Colon (tissue), 2 donors: Measurements from ENCODE around the gene EIF2AK3.
"Not testable (repeated sequence)": the region's sequence is repeated elsewhere in the genome, so short reads cannot be mapped to it uniquely, and the experiment has no call there.

Experiments used
- FAIRE-seq: peaks from 2 replicates; lab custom pipeline; 2012; peaks lifted over from hg19 to GRCh38; lab: Jason Lieb, UNC
- donor health status: control.
- donor health status: control.

Gene EIF2AK3

GRCh38 chr2:88636026-88636425 lies 8.8 kb upstream of the EIF2AK3 start:
- no peak for FAIRE-seq

GRCh38 chr2:88632569-88632968 lies 5.3 kb upstream of the EIF2AK3 start:
- no peak for FAIRE-seq

- no peak for FAIRE-seq
These were observed 1.3 kb upstream of the EIF2AK3 start for GRCh38 chr2:88628571-88628939.

- no peak for FAIRE-seq
These were observed 749 bp upstream of the EIF2AK3 start for GRCh38 chr2:88627856-88628570.

GRCh38 chr2:88626171-88627054 lies 851 bp downstream of the EIF2AK3 start:
- no peak for FAIRE-seq

- FAIRE-seq, result no peak
These were observed 2.8 kb downstream of the EIF2AK3 start for GRCh38 chr2:88624477-88624876.

GRCh38 chr2:88623831-88624465 lies 3.3 kb downstream of the EIF2AK3 start:
- FAIRE-seq, result not testable (repeated sequence)

GRCh38 chr2:88622307-88622706 lies 5.0 kb downstream of the EIF2AK3 start:
- no peak for FAIRE-seq

GRCh38 chr2:88621432-88621831 lies 5.8 kb downstream of the EIF2AK3 start:
- no peak for FAIRE-seq

- FAIRE-seq, result no peak
These were observed 7.2 kb downstream of the EIF2AK3 start for GRCh38 chr2:88620015-88620414.

GRCh38 chr2:88615822-88616221 lies 11.4 kb downstream of the EIF2AK3 start:
- no peak for FAIRE-seq

GRCh38 chr2:88614497-88615157 lies 12.6 kb downstream of the EIF2AK3 start:
- no peak for FAIRE-seq

GRCh38 chr2:88613921-88614320 lies 13.3 kb downstream of the EIF2AK3 start:
- FAIRE-seq, result no peak

GRCh38 chr2:88608184-88608583 lies 19.1 kb downstream of the EIF2AK3 start:
- no peak for FAIRE-seq

- no peak for FAIRE-seq
These were observed 19.8 kb downstream of the EIF2AK3 start for GRCh38 chr2:88607416-88607815.

- FAIRE-seq, result no peak
These were observed 20.8 kb downstream of the EIF2AK3 start for GRCh38 chr2:88606371-88607030.

- no peak for FAIRE-seq
These were observed 24.1 kb downstream of the EIF2AK3 start for GRCh38 chr2:88603146-88603545.

GRCh38 chr2:88602022-88602421 lies 25.2 kb downstream of the EIF2AK3 start:
- no peak for FAIRE-seq

- no peak for FAIRE-seq
These were observed 26.0 kb downstream of the EIF2AK3 start for GRCh38 chr2:88601286-88601685.

- FAIRE-seq, result peak; percentile 96
These were observed 27.2 kb downstream of the EIF2AK3 start for GRCh38 chr2:88600038-88600465.

- peak; percentile 86 for FAIRE-seq
These were observed 27.7 kb downstream of the EIF2AK3 start for GRCh38 chr2:88599527-88599926.

- FAIRE-seq, result no peak
These were observed 30.1 kb downstream of the EIF2AK3 start for GRCh38 chr2:88597168-88597567.
